Measurements from ENCODE around the gene CLIC5.
"Not testable (repeated sequence)": the region's sequence is repeated elsewhere in the genome, so short reads cannot be mapped to it uniquely, and the experiment has no call there.

Gene CLIC5

DNA sequence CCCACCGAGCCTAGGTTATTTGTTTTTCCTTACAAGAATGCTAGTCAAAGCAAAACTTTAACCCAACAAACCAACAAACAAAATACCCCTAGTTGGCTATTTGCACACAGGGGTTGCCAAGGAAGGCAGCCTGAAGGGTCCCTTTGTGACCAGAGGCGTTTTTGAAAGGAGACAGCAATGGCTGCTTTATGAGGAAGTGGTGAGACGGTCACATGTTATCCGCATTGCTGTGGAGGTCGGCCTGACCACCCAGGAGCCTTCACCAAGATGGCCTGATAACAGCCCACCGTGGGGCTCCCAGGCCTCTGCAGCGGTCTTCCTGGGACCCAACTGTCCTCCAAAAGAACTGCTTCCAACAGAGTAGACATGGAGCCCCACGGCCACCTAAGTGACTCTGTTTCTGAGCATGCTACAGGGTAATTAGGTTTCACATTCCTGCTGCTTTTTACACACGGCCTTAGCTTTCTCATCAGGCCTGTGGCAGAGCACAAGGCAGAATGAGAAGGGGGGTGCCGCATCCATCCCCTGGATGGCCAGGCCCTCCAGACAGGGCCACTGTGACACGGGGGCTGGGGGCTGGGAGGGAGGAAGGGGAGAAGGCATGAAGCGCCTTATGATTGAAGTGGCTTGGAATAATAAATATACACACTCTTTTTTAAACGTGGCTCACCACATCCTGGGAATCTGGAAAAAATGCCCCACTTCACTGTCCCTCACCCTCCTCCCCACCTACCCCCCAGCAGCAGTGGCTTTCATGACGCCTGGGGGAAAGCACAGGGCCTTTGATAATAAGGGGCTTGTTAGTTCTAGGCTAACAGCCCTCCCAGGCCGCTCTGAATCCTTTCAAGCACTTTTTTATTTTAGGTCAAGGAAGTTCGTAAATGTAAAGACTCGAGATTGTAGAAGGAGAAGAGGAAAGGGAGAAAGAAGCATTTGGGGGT lies 86.0 kb downstream of the CLIC5 start:
- DNase-seq (ENCODE audit: insufficient read length, low spot score), result no peak
- FAIRE-seq, result no peak

DNA sequence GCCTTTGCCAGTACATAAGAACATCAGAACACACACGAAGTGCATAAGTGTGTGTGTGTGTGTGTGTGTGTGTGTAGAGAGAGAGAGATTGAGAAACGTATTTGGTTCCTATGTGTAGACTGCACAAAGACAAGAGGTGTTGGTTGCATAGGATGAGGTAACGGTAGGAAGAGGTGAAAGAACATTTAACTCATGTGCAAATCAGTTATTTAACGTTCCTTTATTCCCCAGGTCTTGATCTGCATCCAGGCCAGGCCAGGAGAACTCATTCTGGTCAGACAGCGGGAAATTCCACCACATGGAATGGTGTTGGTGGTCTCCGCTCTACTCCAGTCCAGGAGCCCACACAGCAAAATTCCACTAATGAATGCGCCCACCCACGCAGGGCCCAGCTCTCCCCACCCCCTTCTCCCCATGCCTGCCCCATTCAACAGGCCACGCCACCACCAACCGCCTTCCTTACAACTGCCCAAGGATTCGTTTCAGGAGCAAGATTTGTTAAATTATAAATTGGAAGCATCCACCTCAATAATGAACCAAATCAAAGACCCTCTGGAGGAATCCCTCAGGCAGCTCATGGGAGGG lies 86.8 kb downstream of the CLIC5 start:
- DNase-seq (ENCODE audit: insufficient read length, low spot score) (no peak), FAIRE-seq (no peak)

DNA sequence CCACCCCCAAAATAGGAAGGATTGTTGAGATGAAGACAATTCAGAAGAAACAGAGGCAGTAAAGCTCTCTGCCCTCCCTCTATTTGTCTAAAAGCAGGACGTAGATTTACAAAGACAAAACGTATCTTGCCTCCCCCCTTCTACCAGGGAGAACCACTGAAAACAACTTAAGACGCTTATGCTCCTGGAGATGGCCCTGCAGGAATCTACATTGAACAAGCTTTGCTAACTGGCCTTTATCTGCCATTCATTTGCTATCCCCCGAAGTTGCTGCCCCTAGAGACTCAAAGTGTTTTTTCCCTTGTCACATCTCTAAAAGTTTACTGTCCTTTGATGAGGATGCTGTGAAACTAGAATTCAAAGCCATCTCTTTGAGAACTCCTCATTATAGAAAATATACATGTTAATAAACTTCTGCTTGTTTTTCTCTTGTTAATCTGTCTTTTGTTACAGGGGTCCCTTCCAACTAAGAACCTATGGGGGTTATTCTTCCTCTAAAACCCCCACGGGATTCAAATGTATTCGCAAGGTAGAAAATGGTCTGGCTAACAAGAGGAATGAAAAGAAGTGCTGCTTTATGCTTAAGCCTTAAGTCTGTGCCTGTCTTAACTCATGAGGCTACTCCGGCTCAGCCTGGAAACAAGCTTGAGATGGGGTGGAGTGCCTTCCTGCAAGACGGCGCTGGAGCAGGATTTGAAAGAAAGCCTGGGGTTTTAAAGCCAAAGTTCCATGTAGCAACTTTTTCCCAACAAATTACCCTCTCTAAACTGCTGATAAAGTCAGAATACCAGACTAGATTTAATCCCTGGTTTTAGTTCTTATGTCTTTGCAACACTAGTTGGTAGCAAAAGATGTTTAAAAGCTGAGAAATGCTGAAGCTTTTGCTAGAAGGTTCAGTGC lies 88.0 kb downstream of the CLIC5 start:
- DNase-seq (ENCODE audit: insufficient read length, low spot score) (no peak), FAIRE-seq (no peak)

DNA sequence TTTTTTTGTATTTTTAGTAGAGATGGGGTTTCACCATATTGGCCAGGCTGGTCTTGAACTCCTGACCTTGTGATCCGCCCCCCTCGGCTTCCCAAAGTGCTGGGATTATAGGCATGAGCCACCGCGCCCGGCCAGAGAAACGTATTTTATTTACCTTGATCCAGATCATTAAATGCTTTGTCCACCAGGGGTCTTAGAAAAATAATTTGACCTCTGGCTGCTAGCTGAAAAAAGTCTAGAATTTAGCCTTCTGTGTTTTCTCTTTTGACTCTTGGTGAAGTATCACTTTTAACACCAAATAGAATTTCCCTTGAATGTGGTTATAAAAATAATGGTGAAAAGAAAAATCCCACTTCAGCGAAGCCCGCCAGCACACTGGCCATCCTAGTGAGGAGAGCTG lies 89.2 kb downstream of the CLIC5 start:
- DNase-seq (ENCODE audit: insufficient read length, low spot score); FAIRE-seq: not testable (repeated sequence)

DNA sequence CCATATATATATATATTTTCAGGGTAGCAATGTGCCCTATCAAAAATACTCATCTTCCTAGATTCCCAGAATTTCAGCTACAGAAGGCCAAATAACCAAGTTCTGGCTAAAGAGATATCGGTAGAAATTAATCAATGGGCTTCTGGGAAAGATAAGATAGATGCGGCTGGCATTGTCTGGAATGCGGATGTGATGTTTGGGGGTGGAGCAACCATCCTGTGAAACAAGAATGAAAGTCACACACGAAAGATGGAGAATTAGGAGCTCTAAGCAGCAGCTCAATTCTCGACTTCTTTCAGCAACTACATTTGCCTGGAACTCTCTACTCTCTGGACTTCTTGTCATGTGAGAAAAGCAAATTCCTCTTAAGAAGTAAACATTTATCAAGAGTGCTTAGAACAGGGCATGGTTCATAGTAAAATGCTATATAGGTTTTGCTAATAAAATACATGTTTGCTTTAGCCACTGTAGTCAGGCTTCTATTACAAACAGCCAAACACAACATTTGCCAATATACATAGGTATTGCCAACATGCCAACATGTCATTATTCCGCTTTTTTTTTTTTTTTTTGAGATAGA lies 90.8 kb downstream of the CLIC5 start:
- no peak for DNase-seq (ENCODE audit: insufficient read length, low spot score)
- FAIRE-seq, result no peak

DNA sequence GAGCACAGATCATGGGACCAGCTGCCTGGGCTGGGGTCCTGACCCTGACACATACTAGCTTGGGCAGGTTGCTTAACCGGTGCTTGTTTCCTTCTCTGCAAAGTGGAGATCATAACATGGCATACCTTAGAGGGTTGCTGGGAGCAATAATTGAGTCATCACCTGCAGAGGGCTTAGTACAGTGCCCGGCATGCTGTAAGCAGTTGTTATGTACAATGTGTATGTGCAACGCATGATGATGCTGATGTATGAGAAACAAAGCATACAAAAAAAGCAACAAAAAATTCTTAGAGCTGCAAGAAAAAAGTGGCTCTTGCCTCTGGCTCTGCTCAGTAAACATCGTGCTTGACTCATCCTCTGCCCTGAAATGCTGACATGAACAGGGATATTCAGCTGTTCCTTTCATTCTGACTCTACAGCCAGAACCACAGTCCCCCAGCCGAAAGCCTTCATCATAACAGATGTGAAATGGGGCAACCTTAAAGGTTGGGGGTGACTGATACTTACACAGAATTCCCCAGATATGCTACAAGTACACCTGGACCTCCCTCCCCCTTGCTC lies 91.7 kb downstream of the CLIC5 start:
- no peak for FAIRE-seq
- no peak for DNase-seq (ENCODE audit: insufficient read length, low spot score)

DNA sequence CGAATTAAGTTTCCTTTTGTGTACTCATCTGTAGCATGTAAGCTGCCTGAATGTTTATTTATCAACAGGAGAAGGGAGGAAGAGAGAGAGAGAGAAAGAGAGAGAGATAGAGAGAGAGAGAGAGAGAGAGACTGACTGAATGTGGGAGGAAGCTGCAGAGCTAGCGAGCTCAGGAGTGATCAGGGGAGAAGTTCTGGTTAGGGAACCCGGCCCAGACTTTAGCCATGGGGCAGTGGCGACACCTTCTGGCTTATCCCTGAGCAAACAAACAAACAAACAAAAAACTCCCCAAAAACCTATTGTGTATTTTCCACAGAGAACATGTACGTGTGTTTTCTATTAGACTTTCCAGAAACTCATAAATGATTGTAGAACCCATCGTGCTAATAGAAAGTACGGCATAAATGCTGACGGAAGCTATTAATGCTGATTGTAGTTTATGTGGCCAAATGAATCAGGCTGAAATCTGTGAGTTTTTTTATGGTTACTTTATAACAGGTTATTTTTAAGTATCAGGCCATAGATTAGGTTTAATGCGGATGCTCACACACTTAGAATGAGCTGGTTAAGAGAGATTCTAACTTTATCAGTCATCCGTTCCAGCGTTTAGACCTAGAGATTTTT lies 92.8 kb downstream of the CLIC5 start:
- FAIRE-seq (peak; percentile 82), DNase-seq (ENCODE audit: insufficient read length, low spot score) (peak; percentile 53)

DNA sequence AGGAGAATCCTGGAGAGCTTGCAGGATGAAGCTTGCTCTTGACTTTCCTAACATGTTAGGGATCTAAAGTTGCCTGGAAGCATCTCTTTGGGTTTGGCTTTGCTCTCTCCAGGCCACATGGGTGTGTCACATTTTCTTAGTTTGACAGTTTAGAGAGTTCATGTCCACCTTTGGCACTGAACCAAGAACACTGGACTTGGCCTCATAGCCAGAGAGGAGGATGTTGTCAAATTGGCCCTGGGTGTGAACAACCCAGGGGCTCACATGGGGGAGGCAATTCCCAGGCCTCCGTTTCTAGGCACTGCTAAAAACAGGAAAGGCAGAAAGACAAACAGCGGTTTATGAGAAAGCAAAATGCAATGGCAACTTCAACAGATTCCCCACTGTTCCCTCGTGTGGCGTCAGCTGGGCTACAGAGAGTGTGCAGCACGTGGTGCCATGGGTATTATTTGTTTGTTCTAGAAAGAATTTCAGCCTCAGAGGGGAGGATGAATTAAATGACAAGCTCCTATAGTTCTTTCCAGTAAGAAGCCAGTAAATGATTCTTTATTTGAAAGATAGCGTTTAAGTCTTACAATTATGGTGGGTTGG lies 93.9 kb downstream of the CLIC5 start:
- no peak for FAIRE-seq
- DNase-seq (ENCODE audit: insufficient read length, low spot score), result no peak

DNA sequence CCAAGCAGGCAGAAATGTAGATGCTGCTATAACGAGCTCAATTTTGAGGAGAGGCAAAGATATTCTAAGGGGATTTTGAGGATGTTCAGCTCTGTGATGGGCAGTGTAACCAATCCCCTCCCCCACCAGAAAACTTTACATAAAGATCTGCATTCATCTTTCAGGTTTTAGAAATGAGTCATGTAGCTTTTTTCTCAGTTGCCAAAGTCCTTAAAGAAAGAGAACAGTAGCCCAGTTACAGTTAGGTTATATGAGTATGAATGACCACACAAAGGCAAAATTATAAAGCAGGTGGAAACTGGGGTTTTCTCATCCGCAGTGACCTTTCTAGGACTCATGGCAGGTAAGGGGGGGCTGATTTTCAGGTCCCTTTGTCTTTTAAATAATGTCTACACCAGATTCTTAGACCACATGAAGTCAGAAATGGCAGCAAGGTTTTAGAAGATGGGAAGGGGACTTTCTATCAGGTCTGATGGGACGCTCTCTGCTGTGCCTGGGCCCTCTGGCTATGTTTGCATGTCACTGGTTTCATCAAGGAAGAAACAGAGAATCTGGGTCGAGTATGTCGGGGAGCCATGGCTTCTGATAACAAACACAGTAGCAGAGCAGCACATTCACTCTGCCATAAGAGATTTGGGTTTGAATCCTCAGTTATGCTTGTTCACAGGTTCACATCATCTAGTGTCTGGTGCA lies 94.7 kb downstream of the CLIC5 start:
- DNase-seq (ENCODE audit: insufficient read length, low spot score), result peak; percentile 7
- no peak for FAIRE-seq

DNA sequence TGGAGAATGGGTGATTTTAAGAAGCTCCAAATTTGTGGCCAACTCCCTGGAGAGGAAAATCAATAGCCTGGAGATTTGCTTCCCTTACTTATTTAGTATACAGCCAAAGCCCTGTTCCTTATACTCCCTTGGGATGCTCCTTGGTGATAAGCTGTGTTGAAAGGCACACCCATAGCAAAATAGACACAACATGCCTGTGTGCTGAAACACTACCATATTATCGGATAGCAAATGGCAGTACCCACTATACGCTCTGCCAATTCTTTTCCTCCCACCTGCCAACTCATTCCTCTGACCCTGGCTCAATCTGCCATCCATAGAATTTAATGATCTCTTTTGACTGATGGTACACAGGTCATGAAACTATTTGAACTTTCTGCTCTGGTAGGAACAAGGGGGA lies 98.2 kb downstream of the CLIC5 start:
- DNase-seq (ENCODE audit: insufficient read length, low spot score), result no peak
- no peak for FAIRE-seq

DNA sequence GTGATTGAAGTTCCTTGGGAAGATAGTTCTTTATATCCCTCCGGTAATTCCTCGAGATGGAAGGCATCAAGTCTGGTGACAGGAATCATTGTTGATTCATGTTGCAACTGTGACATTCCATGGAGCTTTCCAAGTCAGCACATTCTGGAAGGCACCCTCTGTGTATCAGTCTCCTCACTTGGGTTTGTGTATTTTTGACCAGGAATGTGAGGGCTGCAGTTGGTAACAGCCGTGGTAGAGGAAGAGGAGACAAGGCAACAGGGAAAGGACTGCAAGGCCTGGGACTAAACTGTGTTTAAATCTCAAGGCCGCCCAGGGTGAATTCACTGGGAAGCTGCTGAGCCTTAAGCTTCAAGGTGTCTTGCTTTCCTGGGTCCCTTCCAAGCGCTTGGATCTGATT lies 99.0 kb downstream of the CLIC5 start:
- FAIRE-seq, result no peak
- no peak for DNase-seq (ENCODE audit: insufficient read length, low spot score)

DNA sequence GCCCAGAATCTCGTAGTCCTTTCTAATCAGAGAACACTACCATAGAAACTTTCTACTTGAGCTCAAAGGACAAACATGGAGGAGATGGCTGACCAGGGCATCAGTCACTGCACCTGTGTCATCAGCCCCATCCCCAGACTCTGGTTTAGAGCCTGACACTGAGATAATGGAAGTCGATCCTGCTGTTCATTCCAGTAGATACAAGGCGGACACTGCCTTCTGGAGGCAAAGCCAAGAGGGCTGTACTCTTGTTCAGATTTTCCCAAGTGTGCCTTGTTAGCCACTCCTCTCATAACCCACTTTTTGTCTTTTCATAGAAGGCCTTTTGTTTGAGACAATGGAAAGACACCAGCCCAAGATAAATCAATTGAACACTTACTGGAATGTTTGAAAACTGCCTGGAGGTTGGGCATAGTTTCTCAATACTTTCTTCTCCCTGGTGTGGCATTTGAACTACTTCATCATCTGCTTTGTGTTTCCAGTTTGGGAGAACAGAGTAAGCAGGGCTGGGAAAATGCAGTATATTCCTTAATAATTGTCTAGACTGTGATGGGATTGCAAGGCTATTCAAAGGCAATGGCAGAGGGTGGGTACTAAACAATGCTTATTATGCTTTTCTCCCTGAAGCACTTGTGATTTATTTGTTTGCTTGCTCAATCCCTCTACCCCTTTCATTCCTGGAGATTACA lies 99.7 kb downstream of the CLIC5 start:
- FAIRE-seq (no peak), DNase-seq (ENCODE audit: insufficient read length, low spot score) (no peak)

DNA sequence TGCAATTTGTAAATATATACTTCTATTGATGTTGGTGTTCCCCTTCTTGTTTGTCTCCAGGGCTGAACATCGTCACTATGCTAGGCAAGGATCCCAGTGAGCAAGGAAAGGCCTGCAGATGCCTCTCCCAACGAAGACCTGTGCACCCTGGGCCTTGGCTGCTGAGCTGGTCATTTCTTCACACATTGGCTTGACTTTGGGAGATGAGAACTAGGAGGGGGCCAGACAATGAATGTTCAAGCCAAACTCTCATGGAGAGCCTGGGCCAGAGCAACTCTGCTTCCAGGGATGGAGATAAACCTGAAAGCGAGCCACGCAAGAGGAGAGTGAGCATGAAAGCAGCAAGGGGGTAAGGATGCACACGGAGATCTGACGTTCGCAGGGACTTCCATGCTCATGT lies 104.0 kb downstream of the CLIC5 start:
- FAIRE-seq (no peak), DNase-seq (ENCODE audit: insufficient read length, low spot score) (no peak)

DNA sequence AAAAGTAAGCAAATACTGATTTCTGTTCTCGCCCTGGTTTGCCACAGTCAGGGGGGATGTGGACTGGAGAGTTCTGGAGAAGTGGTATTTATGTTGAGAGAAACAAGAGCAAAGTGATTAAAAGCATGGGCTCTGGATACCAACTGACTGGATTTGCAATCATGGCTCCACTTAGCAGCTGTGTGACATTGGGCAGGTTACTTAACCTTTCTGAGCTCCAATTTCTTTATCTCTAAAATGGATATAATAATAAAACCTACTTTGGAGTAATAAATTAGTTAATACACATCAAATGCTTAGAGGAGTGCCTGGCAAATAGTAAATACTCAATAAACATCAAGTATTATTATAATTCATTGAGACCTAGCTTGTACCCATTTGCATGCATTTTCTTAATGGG lies 111.7 kb downstream of the CLIC5 start:
- no peak for FAIRE-seq
- no peak for DNase-seq (ENCODE audit: insufficient read length, low spot score)

DNA sequence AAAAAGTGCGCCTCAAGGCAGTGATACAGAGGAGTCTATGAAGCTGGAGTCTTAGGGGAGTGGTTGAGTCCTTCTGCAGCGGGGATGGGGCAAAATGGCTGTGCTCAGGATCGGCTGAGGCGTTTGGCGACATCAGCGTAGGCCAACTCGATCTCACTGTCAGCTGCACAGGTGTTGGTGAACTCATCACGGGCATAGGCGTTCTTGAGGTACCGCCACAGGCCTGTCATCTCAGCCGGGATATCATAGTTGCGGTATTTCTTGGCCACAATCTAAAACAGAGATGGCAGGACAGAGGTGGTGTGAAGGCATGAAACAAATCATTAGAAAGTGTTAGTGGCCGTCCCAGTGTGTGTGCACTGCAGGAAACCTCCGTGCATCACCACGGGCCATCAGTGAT lies 112.7 kb downstream of the CLIC5 start:
- DNase-seq (ENCODE audit: insufficient read length, low spot score), result no peak

DNA sequence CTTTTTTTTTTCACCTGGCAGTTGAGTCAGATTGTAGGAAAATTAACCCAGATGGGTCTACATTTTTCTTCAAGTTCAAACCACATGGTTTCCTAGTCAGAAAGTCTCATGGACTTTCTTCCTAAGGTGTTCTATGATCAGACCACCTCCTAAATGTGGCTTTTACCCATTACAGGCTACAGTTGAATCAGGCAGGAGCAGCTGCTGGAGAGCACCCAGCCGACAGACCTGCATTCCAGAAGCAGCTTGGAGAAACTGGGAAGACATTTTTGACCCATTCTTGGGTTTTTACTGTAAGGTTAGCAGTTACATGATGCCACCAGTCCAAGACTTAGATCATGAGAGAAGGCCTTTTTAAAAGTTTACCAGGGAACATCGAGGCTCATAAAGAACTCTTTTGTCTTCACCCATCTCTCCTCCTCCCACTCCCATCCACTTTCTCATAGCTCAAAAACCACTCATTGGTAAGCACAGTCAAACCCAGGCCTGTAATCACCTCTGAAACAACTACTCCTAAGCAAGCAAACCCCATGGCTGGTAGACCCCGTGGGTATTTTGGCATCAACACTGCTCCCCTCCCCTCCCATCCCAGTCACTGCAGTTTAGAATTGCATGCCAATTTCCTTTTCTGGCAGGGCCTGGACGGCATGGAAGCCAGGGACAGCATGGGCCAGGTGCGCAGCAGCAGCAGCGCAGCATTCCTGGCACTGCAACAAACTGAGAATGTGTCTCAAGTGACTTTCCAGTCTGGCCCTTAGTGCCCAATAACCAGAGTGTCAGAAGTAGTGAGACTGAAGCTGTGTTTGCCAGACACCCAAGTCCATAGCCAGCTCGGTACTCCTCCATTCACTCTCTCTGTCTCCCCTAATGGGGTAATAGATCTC lies 113.7 kb downstream of the CLIC5 start:
- FAIRE-seq, result no peak
- DNase-seq (ENCODE audit: insufficient read length, low spot score), result no peak

More for the DNA sequence above, 112.7 kb downstream of the CLIC5 start:
- FAIRE-seq, result no peak
